Mucosa of descending colon (tissue), 3 donors: Measurements from ENCODE around the gene HIVEP2. TPM values are rescaled to one million over a fixed set of nuclear protein-coding genes. Genes with fewer than 3 reads are reported as not detected.

ENCODE experiments used
- ATAC-seq: fragments of 200-7000 bp; cut with Tn5 transposase; one replicate; pipeline ENCODE4 v1.9.1; 2020; ENCODE audit warnings: mild to moderate bottlenecking, moderate library complexity
- DNase-seq, 3 donors: peaks; one replicate each; pipeline ENCODE4 v3.0.0-alpha.2; 2020
- H3K36me3 ChIP-seq: fragments of 200-600 bp; one replicate; pipeline ENCODE4 v1.8.0; 2021; ENCODE audit warnings: low read depth, mild to moderate bottlenecking
- H3K4me1 ChIP-seq: fragments of 200-600 bp; one replicate; pipeline ENCODE4 v1.8.0; 2021; ENCODE audit warnings: low read depth, mild to moderate bottlenecking
- H3K4me3 ChIP-seq: fragments of 200-600 bp; one replicate; pipeline ENCODE4 v1.8.0; 2021; ENCODE audit warnings: mild to moderate bottlenecking
- H3K9me3 ChIP-seq: fragments of 200-600 bp; one replicate; pipeline ENCODE4 v1.8.0; 2021; ENCODE audit warnings: mild to moderate bottlenecking
- intact Hi-C, 2 donors: fragments of 100-400 bp; cut with DNase I in 1 of 2; cut with micrococcal nuclease in 1 of 2; formaldehyde crosslinking; loops; one replicate each; pipeline versions ENCODE4 v1.11.0 to v1.11.1; 2022; cut with DNase I, micrococcal nuclease
- total RNA-seq, 3 donors: library from RNA; stranded (reverse); fragmentation: NEBNext Ultra II Directional in 2 of 3; extraction: Animal tissue kit (Norgen Biotek cat#: 25700) in 2 of 3; gene quantifications; one replicate each; pipeline versions ENCODE4 v1.2.1 to v1.2.4, GENCODE V29; 2021 to 2023
- TF ChIP-seq, protein P1 (sequence below): fragments of 200-600 bp; IDR thresholded peaks from one replicate; pipeline ENCODE4 v1.8.0; 2022; ENCODE audit warnings: antibody characterized with exemption, mild to moderate bottlenecking
- donor health status: DM: no; HTN: no; CAD: no; lungs with moderate emphysema.
- donor health status: DM: no; HTN: no; CAD: no.
- donor health status: DM: no; HTN: yes; CAD: no.

Gene HIVEP2
- total RNA-seq, 3 donors from 2014 or later: 7.8 to 17.7 (median 11.3) TPM

- DNase-seq: peak; percentile 85 to 94 (median 87)
- intact Hi-C loops: no loop called here
Observed at GRCh38 chr6:142944124-142945048, 590 bp downstream of the HIVEP2 start.

GRCh38 chr6:142943711-142944123, 1.3 kb downstream of the HIVEP2 start:
- DNase-seq: peak; percentile 35 to 64 (median 40)
- Histone ChIP-seq H3K36me3 (no peaks in the 10 kb centered on the region), H3K4me1 (peaks cover 6% of the 10 kb centered on the region), H3K4me3 (no peak overlapping the region), H3K9me3 (no peaks in the 10 kb centered on the region)
- intact Hi-C loops: no loop called here
- TF ChIP-seq, protein P1, sequence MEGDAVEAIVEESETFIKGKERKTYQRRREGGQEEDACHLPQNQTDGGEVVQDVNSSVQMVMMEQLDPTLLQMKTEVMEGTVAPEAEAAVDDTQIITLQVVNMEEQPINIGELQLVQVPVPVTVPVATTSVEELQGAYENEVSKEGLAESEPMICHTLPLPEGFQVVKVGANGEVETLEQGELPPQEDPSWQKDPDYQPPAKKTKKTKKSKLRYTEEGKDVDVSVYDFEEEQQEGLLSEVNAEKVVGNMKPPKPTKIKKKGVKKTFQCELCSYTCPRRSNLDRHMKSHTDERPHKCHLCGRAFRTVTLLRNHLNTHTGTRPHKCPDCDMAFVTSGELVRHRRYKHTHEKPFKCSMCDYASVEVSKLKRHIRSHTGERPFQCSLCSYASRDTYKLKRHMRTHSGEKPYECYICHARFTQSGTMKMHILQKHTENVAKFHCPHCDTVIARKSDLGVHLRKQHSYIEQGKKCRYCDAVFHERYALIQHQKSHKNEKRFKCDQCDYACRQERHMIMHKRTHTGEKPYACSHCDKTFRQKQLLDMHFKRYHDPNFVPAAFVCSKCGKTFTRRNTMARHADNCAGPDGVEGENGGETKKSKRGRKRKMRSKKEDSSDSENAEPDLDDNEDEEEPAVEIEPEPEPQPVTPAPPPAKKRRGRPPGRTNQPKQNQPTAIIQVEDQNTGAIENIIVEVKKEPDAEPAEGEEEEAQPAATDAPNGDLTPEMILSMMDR: no peak
- no peak for ATAC-seq

More at GRCh38 chr6:142944124-142945048, 590 bp downstream of the HIVEP2 start:
- Histone ChIP-seq H3K4me1 (peaks cover 6% of the 10 kb centered on the region), H3K36me3 (no peaks in the 10 kb centered on the region), H3K9me3 (no peaks in the 10 kb centered on the region), H3K4me3 (peak overlapping the region; percentile 76)
- TF ChIP-seq, protein P1: no peak
- peak; percentile 24 for ATAC-seq

DNA sequence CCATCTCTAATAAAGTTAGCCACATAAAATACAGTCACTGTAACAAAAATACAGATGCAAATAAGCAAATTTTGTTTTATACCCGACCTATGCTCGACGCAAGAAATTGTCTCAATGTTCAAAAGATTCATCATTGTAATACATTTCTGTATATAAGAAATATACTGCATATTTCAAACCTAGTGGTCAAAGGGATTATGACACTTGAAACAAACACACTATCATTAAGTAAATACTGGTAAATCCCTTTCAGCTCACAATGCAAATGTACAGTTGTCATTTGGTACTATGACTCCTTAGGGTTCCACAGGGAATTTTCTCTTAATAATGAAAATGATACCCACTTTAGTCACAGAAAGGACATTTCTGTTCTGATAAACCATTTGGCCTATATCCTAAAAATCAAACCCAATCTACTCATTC, 2.2 kb downstream of the HIVEP2 start:
- peaks cover 6% of the 10 kb centered on the region for H3K4me1 ChIP-seq
- no peak for DNase-seq
- intact Hi-C loops: no loop called here
- H3K4me3 ChIP-seq: no peak overlapping the region
- ATAC-seq: no peak
- TF ChIP-seq, protein P1: peak; percentile 41
- H3K36me3 ChIP-seq: no peaks in the 10 kb centered on the region
- H3K9me3 ChIP-seq: no peaks in the 10 kb centered on the region

- TF ChIP-seq, protein P1: no peak
- H3K36me3 ChIP-seq: no peaks in the 10 kb centered on the region
- ATAC-seq (no peak), DNase-seq (no peak)
- intact Hi-C loops: no loop called here
- no peak overlapping the region for H3K4me3 ChIP-seq
- H3K9me3 ChIP-seq: no peaks in the 10 kb centered on the region
- H3K4me1 ChIP-seq: peaks cover 6% of the 10 kb centered on the region
Observed at GRCh38 chr6:142942238-142942637, 2.7 kb downstream of the HIVEP2 start.

DNA sequence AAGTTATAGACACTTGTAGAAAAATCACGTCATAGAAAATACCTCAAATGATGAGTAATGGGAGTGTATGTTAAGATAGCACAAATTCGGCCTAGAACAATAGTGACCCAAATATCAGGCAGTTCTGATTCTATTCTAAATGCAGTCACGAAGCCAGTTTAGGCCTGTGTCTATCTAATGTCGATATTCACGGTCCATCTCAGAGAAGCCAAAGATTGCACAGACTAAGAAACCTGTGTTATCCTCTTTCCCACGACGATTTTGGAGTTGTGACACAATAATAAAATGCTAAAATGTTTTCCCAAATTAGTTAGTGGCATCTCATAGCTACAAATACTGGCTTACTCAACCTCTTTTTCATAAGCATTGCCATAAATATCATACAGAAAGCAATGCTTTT, 4.0 kb downstream of the HIVEP2 start:
- peaks cover 6% of the 10 kb centered on the region for H3K4me1 ChIP-seq
- DNase-seq (no peak), ATAC-seq (no peak)
- H3K4me3 ChIP-seq: no peak overlapping the region
- intact Hi-C loops: no loop called here
- no peaks in the 10 kb centered on the region for H3K36me3 ChIP-seq
- TF ChIP-seq, protein P1: no peak
- no peaks in the 10 kb centered on the region for H3K9me3 ChIP-seq
